ENCODE data around the gene GSC2.
A peak's percentile ranks its signal among the peaks of the same experiment; 100 is the strongest.

GSC2 gene

GRCh38 chr22:19122752-19123492 lies 27.2 kb downstream of the GSC2 start:
- no peak for TF ChIP-seq CTCF (IDR thresholded peaks at IDR 0.05; ENCODE audit: low read depth, low read length)
- no peak for DNase-seq (ENCODE audit: extremely low read depth, low read depth)

- no peak for TF ChIP-seq CTCF (IDR thresholded peaks at IDR 0.05; ENCODE audit: low read depth, low read length)
- peak; percentile 89 for DNase-seq (ENCODE audit: extremely low read depth, low read depth)
Measured at GRCh38 chr22:19122143-19122751, 27.8 kb downstream of the GSC2 start, which contains the start of gene DGCR2. DGCR2 (minus strand) TSS chr22:19122412; CDS start chr22:19122206, 206 bp downstream.

GRCh38 chr22:19121631-19122142 lies 28.4 kb downstream of the GSC2 start:
- no peak for TF ChIP-seq CTCF (IDR thresholded peaks at IDR 0.05; ENCODE audit: low read depth, low read length)
- DNase-seq (ENCODE audit: extremely low read depth, low read depth), result no peak

GRCh38 chr22:19120829-19121630 lies 29.1 kb downstream of the GSC2 start:
- TF ChIP-seq CTCF (IDR thresholded peaks at IDR 0.05; ENCODE audit: low read depth, low read length), result no peak
- no peak for DNase-seq (ENCODE audit: extremely low read depth, low read depth)

GRCh38 chr22:19119949-19120348 lies 30.1 kb downstream of the GSC2 start:
- no peak for TF ChIP-seq CTCF (IDR thresholded peaks at IDR 0.05; ENCODE audit: low read depth, low read length)
- DNase-seq (ENCODE audit: extremely low read depth, low read depth), result no peak

GRCh38 chr22:19118329-19118880 lies 31.7 kb downstream of the GSC2 start:
- no peak for DNase-seq (ENCODE audit: extremely low read depth, low read depth)

More at GRCh38 chr22:19118329-19118880, 31.7 kb downstream of the GSC2 start:
- no peak for TF ChIP-seq CTCF (IDR thresholded peaks at IDR 0.05; ENCODE audit: low read depth, low read length)

All from AG09319 (cell line).